Vagina (tissue), 2 donors: Measurements from ENCODE around the gene CNOT6. TPM values are rescaled to one million over a fixed set of nuclear protein-coding genes. Genes with fewer than 3 reads are reported as not detected.

Source experiments
- DNase-seq, 2 donors: peaks; one replicate each; pipeline ENCODE4 v3.0.0-alpha.2; 2017; ENCODE audit errors: extremely low spot score in 2 of 2
- H3K27ac ChIP-seq: fragments of 200-600 bp; sonication (generic); one replicate; pipeline ENCODE4 v1.5.1; 2019
- H3K27me3 ChIP-seq: fragments of 200-600 bp; sonication (generic); one replicate; pipeline ENCODE4 v1.5.1; 2019
- H3K36me3 ChIP-seq, 2 donors: fragments of 200-600 bp; sonication (generic); one replicate each; pipeline ENCODE4 v1.5.1; 2017 to 2019
- H3K4me1 ChIP-seq: fragments of 200-600 bp; sonication (generic); one replicate; pipeline ENCODE4 v1.5.1; 2019
- H3K4me3 ChIP-seq, 2 donors: fragments of 200-600 bp; sonication (generic); 1 replicate in 1 of 2; 2 replicates in 1 of 2; pipeline ENCODE4 v1.5.1; 2016 to 2019
- H3K9me3 ChIP-seq: fragments of 200-600 bp; sonication (generic); one replicate; pipeline ENCODE4 v1.5.1; 2019
- POLR2A ChIP-seq, 2 donors: fragments of 450-650 bp; IDR thresholded peaks; one replicate each; pipeline ENCODE4 v1.6.1; 2017; ENCODE audit warnings: antibody characterized with exemption in 2 of 2, mild to moderate bottlenecking in 2 of 2, moderate library complexity in 2 of 2
- POLR2AphosphoS5 ChIP-seq, 2 donors: sonication (generic); formaldehyde crosslinking; IDR thresholded peaks; one replicate each; pipeline ENCODE4 v1.9.0; 2017; ENCODE audit warnings: antibody characterized with exemption in 2 of 2, mild to moderate bottlenecking in 2 of 2, low read depth in 1 of 2; ENCODE audit not compliant: insufficient read depth in 1 of 2
- intact Hi-C: fragments of 100-400 bp; cut with DNase I; formaldehyde crosslinking; loops from one replicate; pipeline ENCODE4 v1.15.1; 2023
- total RNA-seq: library from RNA; depleted of rRNA; stranded (reverse); fragments of >200 nt; gene quantifications from one replicate; pipeline ENCODE4 v1.2.3, GENCODE V29; 2016
- TF ChIP-seq, protein P1 (sequence below), 3 experiments: fragments of 450-650 bp in 2 of 3; fragments of 200-600 bp in 1 of 3; sonication (generic) in 1 of 3; IDR thresholded peaks; one replicate each; pipeline ENCODE4 v1.5.1; 2017 to 2019; ENCODE audit warnings: antibody characterized with exemption in 3 of 3, mild to moderate bottlenecking in 2 of 3, moderate library complexity in 2 of 3

Gene CNOT6
- total RNA-seq, 1 donor from 2014 or later = 21.4 TPM

DNA sequence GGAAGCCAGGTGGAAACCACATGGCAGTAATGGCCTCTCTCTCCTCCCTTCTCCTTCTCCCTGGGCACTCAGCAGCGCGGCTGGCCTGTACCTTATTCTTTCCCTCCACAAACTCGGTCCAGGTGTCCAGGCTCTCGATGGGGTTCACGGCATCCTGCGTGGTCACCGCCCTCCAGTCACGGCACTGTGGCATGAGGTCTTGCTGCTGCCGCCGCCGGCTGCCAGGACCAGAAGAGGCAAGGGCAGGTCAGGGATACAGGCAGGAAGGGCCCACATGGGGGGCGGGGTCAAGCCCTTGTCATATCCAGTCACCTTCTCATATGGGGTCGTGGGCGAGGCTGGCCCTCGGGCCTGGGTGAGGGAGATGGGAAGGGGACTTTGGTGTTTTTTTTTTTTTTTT, 129.7 kb downstream of the CNOT6 start:
- intact Hi-C loops = no loop called here
- Histone ChIP-seq H3K27ac (no peak overlapping the region), H3K4me3 (no peak overlapping the region), H3K9me3 (no peaks in the 10 kb centered on the region), H3K36me3 (no peaks in the 10 kb centered on the region), H3K27me3 (no peaks in the 10 kb centered on the region), H3K4me1 (no peaks in the 10 kb centered on the region)
- DNase-seq = no peak
- TF ChIP-seq, protein P1, sequence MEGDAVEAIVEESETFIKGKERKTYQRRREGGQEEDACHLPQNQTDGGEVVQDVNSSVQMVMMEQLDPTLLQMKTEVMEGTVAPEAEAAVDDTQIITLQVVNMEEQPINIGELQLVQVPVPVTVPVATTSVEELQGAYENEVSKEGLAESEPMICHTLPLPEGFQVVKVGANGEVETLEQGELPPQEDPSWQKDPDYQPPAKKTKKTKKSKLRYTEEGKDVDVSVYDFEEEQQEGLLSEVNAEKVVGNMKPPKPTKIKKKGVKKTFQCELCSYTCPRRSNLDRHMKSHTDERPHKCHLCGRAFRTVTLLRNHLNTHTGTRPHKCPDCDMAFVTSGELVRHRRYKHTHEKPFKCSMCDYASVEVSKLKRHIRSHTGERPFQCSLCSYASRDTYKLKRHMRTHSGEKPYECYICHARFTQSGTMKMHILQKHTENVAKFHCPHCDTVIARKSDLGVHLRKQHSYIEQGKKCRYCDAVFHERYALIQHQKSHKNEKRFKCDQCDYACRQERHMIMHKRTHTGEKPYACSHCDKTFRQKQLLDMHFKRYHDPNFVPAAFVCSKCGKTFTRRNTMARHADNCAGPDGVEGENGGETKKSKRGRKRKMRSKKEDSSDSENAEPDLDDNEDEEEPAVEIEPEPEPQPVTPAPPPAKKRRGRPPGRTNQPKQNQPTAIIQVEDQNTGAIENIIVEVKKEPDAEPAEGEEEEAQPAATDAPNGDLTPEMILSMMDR (IDR thresholded peaks at IDR 0.05) = no peak
- TF ChIP-seq POLR2A (IDR thresholded peaks at IDR 0.05) (no peak), POLR2AphosphoS5 (IDR thresholded peaks at IDR 0.05; ENCODE audit: insufficient read depth in 1 of 2, low read depth in 1 of 2) (no peak)

DNA sequence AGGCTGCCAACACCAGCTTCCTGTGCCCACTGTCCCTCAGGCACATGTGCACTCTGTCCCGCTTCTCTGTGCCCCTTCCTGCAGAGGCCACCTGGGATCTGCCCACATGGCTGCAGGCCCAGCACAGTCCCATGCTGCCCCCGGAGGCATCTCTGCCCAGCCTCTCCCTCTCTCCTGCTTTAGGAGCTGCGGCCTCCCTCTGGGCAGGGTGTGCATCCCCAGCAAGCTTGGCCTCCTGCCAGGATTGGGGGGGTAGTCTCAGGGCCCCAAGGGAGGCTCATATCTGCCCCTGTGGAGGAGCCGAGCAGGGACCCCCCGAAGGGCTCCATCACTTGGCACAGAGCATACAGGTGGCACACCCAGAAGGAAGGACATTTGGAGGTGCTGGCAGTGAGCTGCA, 130.4 kb downstream of the CNOT6 start:
- Histone ChIP-seq H3K4me1 (no peaks in the 10 kb centered on the region), H3K4me3 (no peak overlapping the region), H3K9me3 (no peaks in the 10 kb centered on the region), H3K27ac (no peak overlapping the region), H3K36me3 (no peaks in the 10 kb centered on the region), H3K27me3 (no peaks in the 10 kb centered on the region)
- no peak for DNase-seq
- intact Hi-C loops = no loop called here
- TF ChIP-seq POLR2AphosphoS5 (IDR thresholded peaks at IDR 0.05; ENCODE audit: insufficient read depth in 1 of 2, low read depth in 1 of 2) (no peak), POLR2A (IDR thresholded peaks at IDR 0.05) (no peak)
- TF ChIP-seq, protein P1 (IDR thresholded peaks at IDR 0.05) = no peak

DNA sequence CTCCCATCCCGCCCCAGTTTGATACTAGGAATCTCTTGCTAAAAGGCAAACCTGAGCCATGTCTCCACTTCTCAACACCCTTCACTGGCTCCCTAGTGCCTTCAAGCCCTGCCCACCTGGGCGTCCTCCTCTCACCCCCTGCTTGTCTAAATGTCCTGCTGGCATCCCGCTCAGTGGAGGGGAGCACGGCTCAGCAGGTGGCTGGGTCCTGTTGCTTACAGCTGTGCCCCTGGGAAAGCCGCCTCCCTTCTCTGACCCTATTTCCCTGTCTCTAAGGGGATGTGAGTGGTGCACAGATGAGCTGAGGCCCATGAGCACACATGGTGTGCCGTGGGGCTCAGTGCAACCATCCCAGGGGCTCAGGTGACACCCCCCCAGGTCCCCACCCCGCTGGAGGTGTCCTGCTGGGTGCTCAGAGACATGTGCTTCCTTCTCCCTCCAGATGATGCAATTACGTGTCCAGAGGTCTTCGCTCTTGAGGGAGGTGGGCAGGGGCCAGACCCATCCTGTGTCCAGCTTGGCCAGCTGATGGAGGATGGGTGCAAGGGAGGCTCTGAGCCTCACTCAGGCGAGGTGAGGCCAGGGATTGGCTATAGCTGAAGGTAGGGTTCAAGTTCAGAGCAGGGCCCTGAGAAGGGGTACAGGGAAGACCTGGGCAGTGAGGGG, 131.1 kb downstream of the CNOT6 start:
- Histone ChIP-seq H3K36me3 (no peaks in the 10 kb centered on the region), H3K9me3 (no peaks in the 10 kb centered on the region), H3K4me1 (no peaks in the 10 kb centered on the region), H3K4me3 (no peak overlapping the region), H3K27ac (no peak overlapping the region), H3K27me3 (no peaks in the 10 kb centered on the region)
- intact Hi-C loops = no loop called here
- no peak for DNase-seq
- TF ChIP-seq POLR2AphosphoS5 (IDR thresholded peaks at IDR 0.05; ENCODE audit: insufficient read depth in 1 of 2, low read depth in 1 of 2) (no peak), POLR2A (IDR thresholded peaks at IDR 0.05) (no peak)
- TF ChIP-seq, protein P1 (IDR thresholded peaks at IDR 0.05) = no peak

DNA sequence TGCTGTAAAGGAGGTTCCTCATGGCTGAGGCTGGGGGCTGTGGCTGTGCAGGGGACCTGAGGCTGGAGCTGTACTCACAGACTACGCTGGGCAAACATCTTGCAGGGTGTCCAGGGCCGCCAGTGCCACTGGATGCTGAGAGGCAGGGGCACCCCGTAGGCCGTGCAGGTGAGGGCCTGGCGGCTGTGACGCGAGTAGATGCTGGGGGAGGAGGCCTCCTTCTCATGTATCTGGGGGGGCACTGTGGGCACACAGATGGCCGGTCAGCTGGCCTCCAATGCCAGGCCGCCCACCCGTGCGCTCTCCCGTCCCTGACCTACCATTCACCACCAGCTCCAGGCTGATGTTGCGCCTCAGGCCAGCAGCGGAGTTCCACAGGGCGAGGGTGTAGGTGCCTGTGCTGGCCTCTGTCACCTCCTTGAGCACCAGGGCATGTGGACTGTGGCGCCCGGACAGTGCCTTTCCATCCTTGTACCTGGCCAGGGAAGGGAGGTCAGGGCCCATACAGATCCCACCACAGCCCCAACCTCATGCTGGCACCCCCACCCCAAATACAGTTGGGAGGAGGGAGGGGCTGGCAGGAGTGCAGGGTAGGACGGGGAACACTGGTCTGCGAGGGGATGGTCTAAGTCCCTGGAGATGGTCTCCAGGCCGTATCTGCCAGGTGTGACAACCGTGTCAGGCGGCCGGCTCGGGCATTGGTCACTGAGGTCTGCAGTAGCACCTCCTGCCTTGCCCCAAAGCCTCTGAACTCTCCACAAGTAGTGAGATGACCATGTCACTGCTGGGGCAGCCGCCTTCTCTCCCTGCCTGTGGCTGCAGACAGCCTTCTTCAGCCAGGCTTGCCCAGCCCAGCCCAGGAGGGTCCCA, 131.8 kb downstream of the CNOT6 start:
- Histone ChIP-seq H3K36me3 (no peaks in the 10 kb centered on the region), H3K4me3 (no peak overlapping the region), H3K9me3 (no peaks in the 10 kb centered on the region), H3K27ac (no peak overlapping the region), H3K4me1 (no peaks in the 10 kb centered on the region), H3K27me3 (no peaks in the 10 kb centered on the region)
- intact Hi-C loops = no loop called here
- no peak for TF ChIP-seq POLR2AphosphoS5 (IDR thresholded peaks at IDR 0.05; ENCODE audit: insufficient read depth in 1 of 2, low read depth in 1 of 2)
- TF ChIP-seq, protein P1 (IDR thresholded peaks at IDR 0.05) = no peak
- TF ChIP-seq POLR2A (IDR thresholded peaks at IDR 0.05) = no peak
- DNase-seq = no peak
